ENCODE data around the gene NIPAL3. TPM values are rescaled to one million over a fixed set of nuclear protein-coding genes. Genes with fewer than 3 reads are reported as not detected.

NIPAL3 gene
- total RNA-seq, 1 experiment from 2014 or later: 7.7 TPM

DNA sequence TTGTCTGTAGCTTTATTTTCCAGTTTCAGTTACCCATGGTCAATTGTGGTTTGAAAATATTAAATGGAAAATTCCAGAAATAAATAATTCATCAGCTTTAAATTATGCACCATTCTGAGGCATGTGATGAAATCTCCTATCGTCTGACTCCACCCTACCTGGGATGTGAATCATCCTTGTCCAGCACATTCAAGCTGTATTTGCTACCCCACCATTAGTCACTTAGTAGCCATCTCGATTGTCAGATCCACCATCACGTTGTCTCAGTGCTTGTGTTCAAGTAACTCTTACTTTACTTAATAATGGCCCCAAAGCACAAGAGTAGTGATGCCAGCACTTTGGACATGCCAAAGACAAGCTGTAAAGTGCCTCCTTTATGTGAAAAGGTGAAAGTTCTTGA, 6.1 kb upstream of the NIPAL3 start:
- Histone ChIP-seq H4K5ac (ENCODE audit: insufficient read length, low read depth, low read length) (no peak overlapping the region), H3K56ac (ENCODE audit: insufficient read length, low read depth, low read length) (no peak overlapping the region), H3K79me2 (ENCODE audit: insufficient read depth, low read length) (no peaks in the 10 kb centered on the region), H2AFZ (ENCODE audit: low read length) (no peak overlapping the region), H2BK12ac (ENCODE audit: insufficient read length, low read depth, low read length) (no peak overlapping the region), H2BK20ac (ENCODE audit: low read depth, low read length, poor library complexity, severe bottlenecking) (no peak overlapping the region), H3K27me3 (ENCODE audit: insufficient read depth, low read length) (no peaks in the 10 kb centered on the region), H2BK120ac (ENCODE audit: low read depth, low read length, poor library complexity, severe bottlenecking) (no peak overlapping the region), H3K4ac (ENCODE audit: low read depth, low read length) (no peak overlapping the region), H3K14ac (ENCODE audit: insufficient read depth, low read length) (no peak overlapping the region), H3K23me2 (ENCODE audit: insufficient read length, low read depth, low read length, poor library complexity, severe bottlenecking) (peaks cover 6% of the 10 kb centered on the region), H3K4me1 (ENCODE audit: insufficient read depth, low read length) (no peaks in the 10 kb centered on the region), H3T11ph (ENCODE audit: low read length) (no peak overlapping the region), H3K18ac (ENCODE audit: insufficient read length, low read depth, low read length) (no peak overlapping the region), H3K9ac (ENCODE audit: extremely low read depth, insufficient read length, low read length) (no peak overlapping the region), H4K8ac (replicated peaks; ENCODE audit: insufficient read length, low read depth, low read length) (no peak overlapping the region), H3K23ac (ENCODE audit: insufficient read length, low read depth, low read length) (no peak overlapping the region), H4K91ac (ENCODE audit: insufficient read length, low read depth, low read length) (no peak overlapping the region), H3K27ac (ENCODE audit: insufficient read length, low read depth, low read length) (no peak overlapping the region), H3K9me3 (ENCODE audit: control insufficient read depth, low read depth, low read length) (no peaks in the 10 kb centered on the region), H3K79me1 (ENCODE audit: insufficient read depth, low read depth, low read length, poor library complexity, severe bottlenecking) (no peaks in the 10 kb centered on the region), H2BK15ac (ENCODE audit: low read depth, low read length) (no peak overlapping the region), H4K20me1 (ENCODE audit: control insufficient read depth, insufficient read depth, insufficient read length) (no peaks in the 10 kb centered on the region), H3K4me2 (ENCODE audit: insufficient read depth, insufficient read length, low read length) (no peak overlapping the region), H2AK5ac (ENCODE audit: insufficient read length, low read length) (no peak overlapping the region), H2BK5ac (ENCODE audit: insufficient read length, low read length) (no peak overlapping the region)
- no peaks in the 10 kb centered on the region for H3K9me3 Mint-ChIP-seq
- DNase-seq: no peak
- H3K27ac Mint-ChIP-seq: no peak overlapping the region
- H3K4me3 Mint-ChIP-seq: no peak overlapping the region
- H3K4me1 Mint-ChIP-seq: peaks cover 4 to 11% of the 10 kb centered on the region in 2 experiments
- no CpG with 5 or more reads among the region's 3 CpGs for WGBS (ENCODE audit: extremely low coverage, insufficient read length, low lambda C conversion rate)
- no peaks in the 10 kb centered on the region for H3K27me3 Mint-ChIP-seq (ENCODE audit: low read depth)
- TF ChIP-seq, protein P1, sequence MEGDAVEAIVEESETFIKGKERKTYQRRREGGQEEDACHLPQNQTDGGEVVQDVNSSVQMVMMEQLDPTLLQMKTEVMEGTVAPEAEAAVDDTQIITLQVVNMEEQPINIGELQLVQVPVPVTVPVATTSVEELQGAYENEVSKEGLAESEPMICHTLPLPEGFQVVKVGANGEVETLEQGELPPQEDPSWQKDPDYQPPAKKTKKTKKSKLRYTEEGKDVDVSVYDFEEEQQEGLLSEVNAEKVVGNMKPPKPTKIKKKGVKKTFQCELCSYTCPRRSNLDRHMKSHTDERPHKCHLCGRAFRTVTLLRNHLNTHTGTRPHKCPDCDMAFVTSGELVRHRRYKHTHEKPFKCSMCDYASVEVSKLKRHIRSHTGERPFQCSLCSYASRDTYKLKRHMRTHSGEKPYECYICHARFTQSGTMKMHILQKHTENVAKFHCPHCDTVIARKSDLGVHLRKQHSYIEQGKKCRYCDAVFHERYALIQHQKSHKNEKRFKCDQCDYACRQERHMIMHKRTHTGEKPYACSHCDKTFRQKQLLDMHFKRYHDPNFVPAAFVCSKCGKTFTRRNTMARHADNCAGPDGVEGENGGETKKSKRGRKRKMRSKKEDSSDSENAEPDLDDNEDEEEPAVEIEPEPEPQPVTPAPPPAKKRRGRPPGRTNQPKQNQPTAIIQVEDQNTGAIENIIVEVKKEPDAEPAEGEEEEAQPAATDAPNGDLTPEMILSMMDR (conservative IDR thresholded peaks at IDR 0.05): no peak
- H3K36me3 Mint-ChIP-seq (ENCODE audit: insufficient read depth in 1 of 3, low read depth in 3 of 3): 0 out of 7 replicates have a peak, but pooled peaks cover 0 to 5% (median 0%) of the 10 kb centered on the region in 3 experiments

Measured in H9 (cell line).